HEK293T (cell line): ENCODE results near the gene AANAT.

Experiments used
- FOXA1 ChIP-seq: fragments of 450-650 bp; IDR thresholded peaks from 2 replicates; pipeline ENCODE4 v1.6.1; 2016; ENCODE audit warnings: mild to moderate bottlenecking
- FOXM1 ChIP-seq: fragments of 450-650 bp; IDR thresholded peaks from 2 replicates; pipeline ENCODE4 v1.6.1; 2017; ENCODE audit warnings: mild to moderate bottlenecking, borderline replicate concordance
- L3MBTL2 ChIP-seq: fragments of 450-650 bp; conservative IDR thresholded peaks from 2 replicates; pipeline ENCODE4 v1.6.1; 2016; ENCODE audit warnings: mild to moderate bottlenecking
- SP1 ChIP-seq: fragments of 450-650 bp; IDR thresholded peaks from 2 replicates; pipeline ENCODE4 v1.6.1; 2017
- SUZ12 ChIP-seq: fragments of 450-650 bp; IDR thresholded peaks from 2 replicates; pipeline ENCODE4 v1.6.1; 2016; ENCODE audit warnings: mild to moderate bottlenecking
- TARDBP ChIP-seq: fragments of 450-650 bp; IDR thresholded peaks from 2 replicates; pipeline ENCODE4 v1.6.1; 2016
- ZNF384 ChIP-seq: fragments of 450-650 bp; IDR thresholded peaks from 2 replicates; pipeline ENCODE4 v1.6.1; 2016

- TF ChIP-seq L3MBTL2 = no peak
- TF ChIP-seq FOXA1 = no peak
- TF ChIP-seq SUZ12 = no peak
- no peak for TF ChIP-seq ZNF384
- TF ChIP-seq SP1 = no peak
- no peak for TF ChIP-seq TARDBP
- no peak for TF ChIP-seq FOXM1
Observed at GRCh38 chr17:76426853-76427252, 40.5 kb upstream of the AANAT start.
